GM21619 (cell line): ENCODE results near the gene EXOC4.

ENCODE experiments used
- ATAC-seq: cut with Tn5 transposase; IDR thresholded peaks from one replicate; pipeline ENCODE4 v1.9.1; 2021; ENCODE audit not compliant: unreplicated experiment

Gene EXOC4

GRCh38 chr7:133662276-133662675 is 409.4 kb downstream of the EXOC4 start:
- no peak for ATAC-seq

- no peak for ATAC-seq
These were observed 410.0 kb downstream of the EXOC4 start for GRCh38 chr7:133662830-133663229.

GRCh38 chr7:133664528-133664927 is 411.6 kb downstream of the EXOC4 start:
- no peak for ATAC-seq

DNA sequence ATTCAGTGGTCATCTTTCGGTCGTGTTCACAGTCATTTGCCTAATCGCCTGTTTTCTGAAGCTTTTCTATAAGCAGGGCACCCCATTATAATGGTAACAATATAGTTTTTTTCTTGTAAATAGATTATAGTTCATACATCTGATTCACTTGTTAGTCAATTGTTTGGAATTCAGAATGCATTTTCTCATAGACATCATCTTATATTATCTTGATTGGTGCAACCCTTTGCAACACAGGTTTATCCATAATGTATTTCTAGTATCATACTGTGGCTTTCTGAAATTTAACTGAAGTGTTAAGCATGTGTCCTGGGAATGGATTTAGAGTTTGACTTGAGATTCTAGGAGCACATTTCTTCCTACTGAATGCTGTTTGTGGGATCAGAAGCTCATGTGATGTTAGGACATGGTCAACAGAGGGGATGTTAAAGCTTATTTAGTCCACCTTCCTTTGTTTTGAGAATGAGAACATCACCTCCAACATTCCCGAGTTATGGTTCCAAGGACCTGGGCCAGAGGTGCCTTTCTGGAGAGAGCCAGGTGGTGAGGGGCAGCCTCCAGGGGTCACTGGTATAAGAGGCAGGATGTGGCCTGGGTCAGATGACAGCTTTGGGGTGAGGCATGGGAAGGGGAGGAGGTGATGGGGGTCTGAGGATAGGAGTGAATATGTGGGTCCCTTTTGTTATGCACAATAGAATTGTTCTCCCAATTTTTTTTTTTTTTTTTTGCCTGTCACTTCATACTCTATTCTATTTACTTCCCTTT is 415.6 kb downstream of the EXOC4 start:
- no peak for ATAC-seq

GRCh38 chr7:133669061-133669455 is 416.2 kb downstream of the EXOC4 start:
- no peak for ATAC-seq

GRCh38 chr7:133670250-133670649 is 417.4 kb downstream of the EXOC4 start:
- ATAC-seq = no peak

DNA sequence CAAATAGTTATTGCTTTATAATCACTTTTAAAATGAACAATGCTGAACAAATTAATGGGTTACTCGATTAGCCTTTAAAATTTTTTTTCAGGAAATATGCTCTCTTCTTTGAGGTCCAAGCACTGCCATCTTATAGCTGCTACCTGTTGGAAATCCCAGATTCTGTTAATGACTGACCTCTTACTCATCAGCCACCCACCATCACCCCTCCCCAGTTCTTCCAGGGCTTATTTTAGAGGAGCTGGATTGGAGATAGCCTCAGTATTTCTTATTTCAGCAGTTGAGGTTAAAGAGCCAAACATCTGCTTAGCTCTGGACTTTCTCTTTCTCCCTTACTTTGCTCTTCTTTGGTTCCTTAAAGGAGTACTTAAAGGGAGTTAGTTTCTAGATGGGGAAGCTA is 420.0 kb downstream of the EXOC4 start:
- ATAC-seq = no peak

DNA sequence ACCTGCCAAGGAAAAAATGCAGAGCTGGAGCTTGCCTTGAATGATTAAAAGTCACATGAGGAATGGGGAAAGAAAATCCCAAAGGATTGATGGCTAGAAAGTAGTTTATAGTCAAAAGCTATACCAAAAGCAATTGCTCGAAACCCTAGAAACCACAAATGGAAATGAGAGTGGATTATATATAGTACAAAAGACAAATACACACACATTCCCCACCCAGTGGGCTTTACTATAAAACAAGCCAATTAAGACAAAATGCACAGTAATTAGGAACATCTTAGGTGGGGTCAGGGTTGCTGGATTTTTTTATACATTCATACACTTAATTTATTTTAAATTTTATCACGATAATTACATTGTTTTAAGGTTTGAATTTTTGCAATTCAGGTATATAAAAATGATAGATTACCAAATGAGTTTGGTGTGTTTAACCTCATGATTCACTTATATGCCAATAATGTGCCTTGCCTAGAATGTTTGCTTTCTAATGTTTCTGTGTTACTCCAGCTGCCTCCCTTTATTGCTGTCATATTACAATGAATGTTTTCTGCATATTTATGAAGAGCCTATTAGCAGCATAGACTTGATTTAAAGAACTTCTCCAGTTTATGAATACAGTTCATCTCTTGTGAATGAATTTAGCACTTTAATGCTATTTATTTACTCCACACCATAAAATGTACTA is 421.3 kb downstream of the EXOC4 start:
- ATAC-seq = no peak

DNA sequence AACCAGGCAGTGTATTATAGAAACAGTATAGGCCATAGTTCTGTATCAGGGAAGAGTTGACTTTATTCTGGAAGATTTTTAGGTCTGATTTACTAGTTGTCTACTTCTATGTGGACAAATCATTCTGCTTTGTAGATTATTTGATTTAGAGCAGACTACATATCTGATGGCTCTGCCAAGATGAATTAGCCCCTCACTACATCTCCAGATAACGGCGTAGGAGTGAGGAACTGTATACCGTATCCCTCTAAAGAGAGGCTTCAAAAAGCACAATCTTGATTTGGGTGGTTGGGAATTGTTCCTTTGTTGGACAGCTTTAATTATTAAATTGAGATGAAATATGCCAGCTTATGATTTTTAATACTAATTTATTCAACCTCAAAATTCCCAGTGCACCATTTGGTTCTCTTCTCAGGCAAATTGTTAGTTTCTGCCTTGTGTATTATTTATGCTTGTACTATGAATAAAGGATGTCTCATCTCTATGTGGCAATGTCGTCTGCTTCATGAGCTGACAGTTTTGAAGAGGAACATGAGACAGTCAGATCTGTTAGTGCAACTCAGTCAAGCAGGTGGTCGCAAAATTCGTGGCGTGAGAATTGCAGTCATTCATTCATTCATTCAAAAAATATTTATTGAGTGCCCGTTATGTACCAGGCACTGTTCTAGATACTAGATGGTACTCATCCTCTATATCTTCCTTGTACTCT is 422.8 kb downstream of the EXOC4 start:
- no peak for ATAC-seq

- no peak for ATAC-seq
These were observed 424.0 kb downstream of the EXOC4 start for GRCh38 chr7:133676805-133677370.

DNA sequence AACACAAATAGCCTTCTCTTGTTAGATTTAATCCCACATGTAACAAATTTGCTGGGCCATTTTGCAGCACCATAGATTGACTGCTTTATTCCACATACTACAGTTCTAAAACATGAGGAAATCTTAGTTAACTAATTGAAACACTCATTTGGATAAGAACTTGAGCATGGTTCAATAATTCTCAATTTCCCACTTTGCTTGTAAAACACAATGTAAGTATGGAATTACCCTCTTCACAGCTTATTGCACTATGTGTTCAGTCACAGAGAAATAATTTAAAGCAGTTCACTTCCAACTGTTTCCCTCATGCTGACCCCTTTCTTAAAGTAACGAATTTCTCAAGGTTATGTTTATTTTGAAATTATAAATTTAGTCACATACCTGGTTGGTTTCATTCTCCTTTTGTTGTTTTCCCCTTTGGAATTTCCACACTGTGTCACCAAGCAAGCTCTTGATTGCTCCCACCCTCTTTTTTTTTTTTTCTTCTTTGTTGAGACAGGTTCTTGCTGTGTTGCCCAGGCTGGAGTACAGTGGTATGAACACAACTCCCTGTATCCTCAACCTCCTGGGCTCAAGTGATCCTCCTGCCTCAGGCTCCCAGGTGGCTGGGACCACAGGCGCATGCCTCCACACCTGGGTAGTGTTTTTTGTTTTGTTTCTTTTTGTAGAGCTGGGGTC is 425.4 kb downstream of the EXOC4 start:
- ATAC-seq = no peak

DNA sequence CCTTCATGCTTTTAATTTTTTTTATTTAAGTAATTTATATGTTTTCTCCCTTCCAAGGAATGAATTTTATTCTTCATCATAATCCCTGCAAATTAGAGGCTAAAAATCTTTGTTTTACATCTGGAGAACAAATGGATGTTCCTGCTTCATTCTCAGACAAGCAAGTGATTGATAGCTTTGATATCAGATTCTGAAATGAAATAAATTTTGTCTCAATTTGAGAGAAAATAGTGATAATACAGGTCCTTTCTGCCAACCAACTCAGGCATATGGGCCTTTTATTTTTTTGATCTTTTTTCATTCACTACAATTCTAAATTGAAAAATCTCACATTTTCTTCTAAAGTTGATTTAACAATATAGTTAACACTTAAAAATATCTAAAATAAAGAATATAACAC is 427.1 kb downstream of the EXOC4 start:
- no peak for ATAC-seq

DNA sequence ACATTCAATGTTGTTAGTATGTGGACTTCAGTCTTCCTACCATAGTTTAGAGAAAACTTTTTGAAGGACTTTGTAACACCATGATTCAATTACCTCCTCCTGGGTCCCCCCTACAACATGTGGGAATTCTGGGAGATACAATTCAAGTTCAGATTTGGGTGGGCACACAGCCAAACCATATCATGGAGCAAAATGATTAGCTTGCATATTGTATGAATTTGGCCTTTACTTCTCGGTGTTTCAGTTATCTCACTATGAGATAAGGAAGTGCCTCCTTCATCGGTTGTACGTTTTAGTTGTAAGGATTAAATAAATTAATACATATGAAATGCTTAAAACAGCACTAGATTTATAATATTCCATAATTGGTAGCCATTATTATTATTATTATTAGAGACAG is 428.7 kb downstream of the EXOC4 start:
- no peak for ATAC-seq

DNA sequence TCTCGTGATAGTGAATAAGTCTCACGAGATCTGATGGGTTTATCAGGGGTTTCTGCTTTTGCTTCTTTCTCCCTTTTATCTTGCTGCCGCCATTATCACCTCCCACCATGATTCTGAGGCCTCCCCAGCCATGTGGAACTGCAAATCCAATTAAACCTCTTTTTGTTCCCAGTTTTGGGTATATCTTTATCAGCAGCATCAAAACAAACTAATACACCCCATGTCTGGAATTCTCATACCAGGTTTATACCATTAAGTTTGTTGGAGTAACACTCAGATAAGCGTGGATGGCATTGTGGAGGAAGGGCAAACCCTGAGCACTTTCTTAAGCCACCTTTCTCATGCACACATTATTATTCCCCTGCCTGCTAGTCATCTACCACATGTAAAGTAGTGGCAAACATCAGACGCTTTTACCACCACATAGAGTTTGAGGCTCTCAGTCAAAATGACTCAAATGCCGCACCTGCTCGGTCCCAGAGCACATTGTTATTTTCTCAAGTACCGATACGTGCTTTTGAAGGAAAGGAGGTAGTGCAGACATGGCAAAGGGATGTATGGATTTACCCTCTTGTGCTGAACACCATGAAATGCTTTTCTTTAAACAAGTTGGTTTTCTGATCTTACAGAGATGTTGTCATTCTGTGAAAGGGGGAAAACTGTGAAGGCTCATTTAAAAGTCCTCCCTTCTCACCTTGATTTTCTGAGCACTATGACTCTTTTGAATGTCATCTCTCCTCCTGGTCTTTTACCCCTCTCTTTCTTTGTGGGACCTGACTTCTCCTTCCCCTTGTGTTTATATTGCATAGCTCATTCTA is 429.7 kb downstream of the EXOC4 start:
- ATAC-seq = no peak

GRCh38 chr7:133683182-133683454 is 430.2 kb downstream of the EXOC4 start:
- ATAC-seq = no peak

DNA sequence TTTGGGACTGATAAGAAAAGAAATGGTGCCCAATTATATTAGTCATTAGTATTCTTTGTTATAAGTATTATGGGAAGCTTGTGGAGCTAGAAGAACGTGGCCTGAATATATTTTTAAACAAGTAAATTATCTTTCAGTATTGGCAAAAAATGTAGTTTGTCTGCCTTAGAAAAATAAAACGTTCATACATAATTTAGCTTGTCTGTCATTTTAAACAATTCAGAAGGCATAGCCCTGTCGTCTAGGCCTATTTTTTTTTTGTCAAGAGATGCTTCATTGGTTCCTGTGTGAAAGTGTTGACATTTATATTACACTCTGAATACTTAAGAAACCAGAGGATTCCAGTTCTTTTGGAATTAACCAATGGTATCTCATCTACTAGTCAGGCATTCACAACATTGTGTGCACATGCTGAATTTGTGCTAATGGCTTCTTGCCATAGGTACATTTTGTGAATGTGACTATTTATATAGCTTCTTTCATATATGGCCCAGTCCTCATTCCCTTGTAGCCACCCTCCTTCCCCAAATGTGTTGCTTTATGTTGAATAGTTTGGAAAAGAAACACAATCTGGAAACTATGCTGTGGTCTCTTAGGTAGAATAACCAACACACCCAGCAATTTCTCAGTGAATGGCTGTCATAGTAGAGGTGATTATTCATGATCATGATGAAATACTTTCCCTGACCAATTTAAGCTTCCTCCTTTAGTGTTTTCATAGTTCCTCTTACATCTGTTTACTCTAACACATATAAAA is 435.8 kb downstream of the EXOC4 start:
- no peak for ATAC-seq

DNA sequence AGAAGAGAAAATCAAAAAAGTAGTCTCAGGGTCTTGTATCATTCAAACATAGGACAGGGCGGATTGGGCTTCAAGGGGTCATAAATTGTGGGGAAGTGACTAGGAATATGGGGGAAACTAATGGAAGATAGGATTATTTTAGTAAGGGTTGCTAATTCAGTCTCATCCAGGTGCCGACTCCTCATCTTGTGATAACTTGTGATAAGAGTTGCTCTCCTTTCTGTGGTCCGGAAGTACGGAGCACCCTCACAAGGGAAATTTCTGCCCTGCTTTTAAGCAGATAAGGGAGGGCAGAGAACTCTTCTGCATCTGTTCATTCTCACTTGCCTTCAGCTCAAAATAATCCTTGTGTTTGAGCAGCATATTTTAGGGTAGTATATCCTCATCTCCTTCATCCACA is 437.9 kb downstream of the EXOC4 start:
- no peak for ATAC-seq

GRCh38 chr7:133691727-133692610 is 439.1 kb downstream of the EXOC4 start:
- ATAC-seq = no peak

DNA sequence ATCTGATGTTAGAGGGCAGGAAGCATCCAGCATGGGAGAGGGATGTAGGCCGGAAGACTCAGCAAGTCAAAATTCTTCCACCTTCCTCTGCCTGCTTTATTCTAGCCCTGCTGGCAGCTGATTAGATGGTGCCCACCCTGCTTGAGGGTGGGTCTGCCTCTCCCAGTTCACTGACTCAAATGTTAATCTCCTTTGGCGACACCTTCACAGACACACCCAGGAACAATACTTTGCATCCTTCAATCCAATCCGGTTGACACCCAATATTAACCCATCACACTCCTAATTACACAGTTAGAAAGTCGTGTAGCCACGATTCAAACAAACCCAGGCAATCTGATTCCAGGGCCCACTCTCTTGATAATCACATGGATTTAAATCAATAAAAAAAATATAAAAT is 440.4 kb downstream of the EXOC4 start:
- ATAC-seq = no peak
